Inferior parietal cortex (tissue), 1 donor: ENCODE measurements around the gene GRIN3A.

ENCODE experiments used
- DNase-seq: peaks from one replicate; pipeline ENCODE4 v3.0.0-alpha.2; 2016; ENCODE audit errors: extremely low spot score

Gene GRIN3A

DNA sequence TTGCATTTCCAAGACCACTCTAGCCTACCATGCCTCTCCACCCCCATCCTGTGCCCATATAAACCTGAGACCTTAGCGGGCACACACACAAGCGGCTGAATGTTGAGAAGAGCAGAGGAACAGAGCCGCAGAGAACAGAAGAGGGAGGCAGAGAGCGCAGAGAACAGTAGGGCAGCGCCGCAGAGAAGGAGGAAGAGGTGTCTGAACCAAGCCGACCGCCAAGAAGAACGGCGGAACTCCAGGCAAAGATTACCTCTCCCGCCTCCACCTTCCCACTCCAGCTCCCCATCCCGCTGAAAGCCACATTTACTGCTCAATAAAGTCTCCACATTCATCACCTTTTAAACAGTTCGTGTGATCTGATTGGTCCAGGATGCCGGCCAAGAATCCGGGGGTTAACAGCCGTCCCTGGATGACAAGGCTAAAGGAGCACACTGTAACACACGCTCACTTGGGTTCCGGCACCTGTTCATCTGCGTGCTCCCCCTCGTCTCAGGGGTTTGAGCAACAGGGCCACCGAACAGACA lies 33.2 kb downstream of the GRIN3A start:
- no peak for DNase-seq

DNA sequence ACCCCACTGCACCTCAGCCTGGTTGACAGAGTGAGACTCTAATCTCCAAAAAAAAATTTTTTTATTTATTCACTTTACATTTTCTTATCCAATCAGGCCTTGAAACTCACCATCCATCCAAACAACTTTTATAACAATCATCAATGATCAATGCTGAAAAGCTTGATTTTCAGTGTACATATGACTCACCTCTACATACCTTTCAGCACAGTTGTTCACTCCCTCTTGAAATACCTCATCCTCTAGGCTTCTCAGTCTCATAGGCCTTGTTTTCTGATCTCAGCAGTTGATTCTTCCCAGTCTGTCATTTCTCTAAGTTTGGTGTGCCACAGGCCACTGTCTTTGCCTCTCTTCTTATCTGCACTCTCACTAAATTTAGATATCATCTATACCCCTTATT lies 36.2 kb downstream of the GRIN3A start:
- DNase-seq, result no peak

DNA sequence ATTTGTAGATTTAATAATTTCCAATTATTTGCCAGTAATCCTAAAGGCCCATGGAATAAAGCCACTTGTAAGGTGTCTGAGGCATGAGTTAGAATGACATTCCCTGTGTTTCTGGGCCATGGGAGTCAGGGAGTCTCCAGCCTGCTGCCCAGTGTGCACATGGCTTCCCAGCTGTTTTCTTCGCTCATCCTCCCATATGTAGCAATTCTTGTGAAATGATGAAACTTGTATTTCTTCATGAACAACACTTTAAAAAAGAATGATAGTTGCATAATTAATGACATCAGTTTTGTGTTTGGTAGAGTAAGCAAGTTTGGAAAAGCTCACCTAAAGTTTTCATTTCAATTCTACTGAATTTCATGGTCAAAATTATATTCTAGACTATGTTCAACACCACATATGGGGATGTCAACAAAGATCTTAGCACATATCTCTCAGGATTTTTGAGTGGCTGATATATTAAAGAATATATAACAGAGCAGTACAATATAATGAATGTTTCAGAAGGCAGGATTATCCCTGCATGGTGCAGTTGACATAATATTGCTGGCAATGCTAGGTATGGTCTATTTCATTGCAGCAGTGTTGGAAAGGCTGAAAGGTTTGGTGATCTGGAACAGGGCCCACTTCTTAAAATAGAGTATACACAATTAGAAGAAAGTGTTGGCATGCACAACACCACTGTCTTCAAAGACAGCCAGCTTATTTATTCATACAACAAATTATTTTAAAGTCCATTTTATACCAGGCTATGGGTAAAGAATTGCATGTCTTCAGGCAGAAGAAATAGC lies 44.7 kb downstream of the GRIN3A start:
- no peak for DNase-seq

DNA sequence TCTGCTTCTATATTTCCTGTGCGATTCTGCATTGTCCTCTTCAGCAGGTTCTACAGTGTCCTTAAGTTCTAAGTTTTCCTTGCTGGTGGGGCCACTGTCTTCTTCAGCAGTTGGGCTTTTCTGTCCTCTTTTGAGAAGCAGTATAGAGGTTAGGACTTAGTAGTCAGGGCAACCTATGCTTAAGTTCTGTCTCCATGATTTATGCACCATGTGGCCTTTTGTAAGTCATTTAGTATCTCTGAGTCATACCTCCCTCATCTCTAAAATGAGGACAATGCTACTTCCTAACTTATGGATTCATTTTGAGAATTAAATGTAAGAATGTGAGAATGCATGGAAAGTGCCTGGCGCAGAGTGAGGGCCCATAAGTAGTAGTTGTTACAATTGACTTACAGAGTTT lies 46.8 kb downstream of the GRIN3A start:
- DNase-seq, result no peak

DNA sequence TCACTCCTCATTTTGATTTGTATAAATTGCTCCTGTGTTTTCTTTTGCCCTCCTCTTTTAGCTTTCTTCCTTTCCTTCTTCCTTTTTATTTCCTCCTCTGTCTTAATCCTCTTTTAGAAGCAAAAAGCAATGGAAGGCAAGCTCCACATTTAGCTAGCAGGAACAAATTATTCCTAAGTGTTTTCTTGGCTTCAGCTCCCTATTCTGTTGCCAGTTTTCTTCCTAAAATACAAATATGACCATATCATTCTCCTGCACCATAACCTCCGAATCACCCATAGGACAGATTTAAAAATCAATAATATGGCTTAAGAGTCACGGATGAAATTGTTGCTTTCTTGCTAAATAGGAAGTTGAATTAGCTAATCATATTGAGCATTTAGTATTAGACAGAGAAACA lies 49.4 kb downstream of the GRIN3A start:
- DNase-seq, result no peak

DNA sequence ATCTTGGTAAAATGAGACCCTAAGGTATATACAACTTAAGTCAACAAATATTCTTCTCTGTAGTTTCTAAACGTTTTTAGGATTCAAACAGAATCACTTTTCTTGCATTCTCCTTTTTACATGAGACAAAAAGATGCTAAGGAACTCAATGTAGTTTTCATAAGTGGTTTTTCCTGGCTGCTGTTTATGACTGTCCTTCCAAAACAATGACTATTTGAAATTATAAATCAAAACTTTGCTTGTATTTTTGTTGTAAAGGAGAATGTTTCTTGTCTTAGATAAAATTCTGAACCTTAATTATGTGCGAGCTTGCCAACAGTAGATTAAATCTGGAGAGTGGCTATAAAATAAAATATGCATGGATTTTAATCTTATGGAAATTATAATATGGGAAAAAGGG lies 53.8 kb downstream of the GRIN3A start:
- no peak for DNase-seq

DNA sequence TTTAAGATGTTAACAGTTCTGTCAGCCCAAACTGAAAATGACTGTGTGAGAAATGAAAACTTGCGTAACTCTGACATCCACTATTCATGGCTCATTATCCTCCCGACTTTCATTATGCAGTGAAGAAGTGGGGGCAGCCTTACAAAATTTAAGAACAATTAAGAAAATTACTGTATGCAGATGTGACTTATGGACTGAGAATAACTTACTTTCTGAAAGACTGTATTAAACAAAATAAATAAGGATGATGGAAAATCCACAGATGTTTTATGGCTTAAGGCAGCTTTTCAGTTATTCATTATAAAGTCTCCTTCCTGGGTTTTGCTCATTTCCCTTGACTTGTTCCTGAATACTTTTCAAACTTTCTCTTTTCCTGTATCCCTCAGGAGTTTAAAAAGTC lies 55.2 kb downstream of the GRIN3A start:
- DNase-seq, result no peak

DNA sequence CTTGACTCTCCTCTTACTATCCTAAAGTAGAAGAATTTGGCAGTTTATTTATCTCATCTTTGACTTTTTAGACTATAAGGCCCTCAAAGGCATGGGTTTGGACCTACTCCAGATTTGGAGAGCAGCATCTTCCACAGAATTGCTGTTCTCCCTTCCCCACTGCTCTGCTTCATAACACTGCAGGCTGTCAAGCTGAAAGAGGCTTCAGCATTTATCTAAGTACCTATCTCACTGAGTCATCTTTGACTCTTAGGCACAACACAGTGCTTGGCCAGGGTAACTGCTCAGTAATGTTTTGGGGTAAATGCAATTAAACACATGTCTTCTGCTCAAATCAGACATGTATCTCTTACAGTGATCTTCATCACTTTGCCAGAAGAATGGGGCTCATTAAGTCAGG lies 60.6 kb downstream of the GRIN3A start:
- no peak for DNase-seq

DNA sequence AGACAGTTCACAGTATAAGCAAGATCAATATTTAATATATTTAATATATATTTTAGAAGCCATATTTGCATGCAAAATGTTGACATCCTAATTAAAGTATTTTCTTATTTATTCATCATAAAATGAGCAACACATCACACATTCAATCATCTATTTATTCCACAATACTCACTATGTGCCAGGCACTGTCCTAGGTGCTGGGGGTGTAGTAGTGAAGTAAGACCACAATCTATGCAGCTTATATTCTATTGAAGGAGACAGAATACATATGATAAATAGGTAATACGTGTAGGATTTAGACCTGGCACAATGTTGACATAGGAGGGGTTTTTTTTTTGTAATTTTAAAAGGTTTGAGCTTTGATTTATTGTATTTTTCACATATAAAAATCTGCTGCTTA lies 63.1 kb downstream of the GRIN3A start:
- DNase-seq, result no peak

DNA sequence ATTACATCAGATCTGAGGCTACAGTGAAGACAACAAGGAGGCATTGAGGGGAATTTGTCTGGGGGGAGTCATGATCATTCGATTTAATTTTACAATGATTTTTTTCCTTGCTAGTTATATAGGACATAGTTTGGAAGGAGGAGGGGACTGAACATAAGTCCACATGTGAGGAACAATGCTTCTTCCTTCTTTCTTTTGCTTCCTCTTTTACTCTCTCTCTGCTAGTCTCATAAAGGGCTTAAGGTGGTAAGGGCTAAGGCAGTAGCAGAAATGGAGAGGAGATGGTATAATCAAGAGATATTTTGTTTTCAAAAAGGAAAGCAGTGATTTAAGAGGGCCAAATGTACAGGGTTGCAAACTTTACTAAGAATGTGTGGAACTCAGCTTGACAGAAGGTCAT lies 64.3 kb downstream of the GRIN3A start:
- no peak for DNase-seq

DNA sequence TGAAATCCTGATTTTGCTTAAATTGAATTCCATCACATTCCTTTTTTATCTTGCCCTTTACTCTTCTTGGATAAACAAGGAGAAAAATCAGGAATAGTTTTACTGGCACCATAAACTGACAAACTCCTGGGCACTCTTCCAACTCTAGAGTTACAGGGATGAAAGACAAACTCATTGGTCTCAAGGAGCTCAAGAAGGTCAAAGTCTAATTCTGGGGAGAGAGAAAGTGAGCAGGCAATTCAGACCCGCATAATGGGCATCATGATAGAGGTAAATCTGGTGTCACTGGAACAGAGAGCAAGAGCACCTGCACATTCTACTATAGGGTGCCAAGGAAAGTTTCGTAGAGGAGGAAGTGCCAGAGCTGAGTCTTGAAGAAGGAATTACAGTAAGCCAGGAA lies 64.8 kb downstream of the GRIN3A start:
- no peak for DNase-seq

DNA sequence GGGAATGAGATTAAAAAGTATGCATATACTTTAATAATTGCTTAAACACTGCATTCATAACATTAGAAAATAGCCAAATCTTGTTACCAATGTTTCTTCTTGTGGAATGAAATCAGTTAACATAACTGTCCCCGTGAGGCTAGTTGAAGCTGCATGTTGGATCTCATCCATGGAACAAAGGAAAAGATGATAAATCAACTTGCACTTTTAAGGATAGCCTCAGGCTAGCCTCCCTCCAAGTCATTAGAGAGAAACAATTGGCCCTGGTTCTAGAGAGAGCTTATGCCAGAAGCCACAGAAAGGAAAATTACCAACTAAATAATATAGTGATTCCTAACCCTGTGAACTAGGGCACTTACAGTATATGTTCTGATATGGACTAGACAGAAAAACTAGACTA lies 66.9 kb downstream of the GRIN3A start:
- DNase-seq, result no peak

DNA sequence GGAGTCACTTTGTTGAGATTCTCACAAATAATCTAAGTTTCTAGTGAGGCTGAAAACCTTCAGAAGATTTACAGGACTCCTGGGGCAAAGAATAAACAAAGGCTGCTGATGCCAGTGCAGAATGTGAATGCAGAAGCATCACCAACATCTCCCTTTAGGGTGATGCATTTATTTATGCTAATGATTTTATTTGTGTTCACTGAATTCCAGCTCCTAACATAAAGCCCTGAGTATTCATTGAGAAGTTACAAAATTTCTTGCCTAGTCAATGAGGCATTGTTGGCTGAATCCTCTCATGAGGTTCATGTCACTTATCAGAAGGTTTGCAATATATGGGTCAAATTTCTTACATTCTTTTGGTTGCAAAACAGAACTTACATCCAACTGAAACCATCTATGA lies 70.0 kb downstream of the GRIN3A start:
- DNase-seq, result no peak

DNA sequence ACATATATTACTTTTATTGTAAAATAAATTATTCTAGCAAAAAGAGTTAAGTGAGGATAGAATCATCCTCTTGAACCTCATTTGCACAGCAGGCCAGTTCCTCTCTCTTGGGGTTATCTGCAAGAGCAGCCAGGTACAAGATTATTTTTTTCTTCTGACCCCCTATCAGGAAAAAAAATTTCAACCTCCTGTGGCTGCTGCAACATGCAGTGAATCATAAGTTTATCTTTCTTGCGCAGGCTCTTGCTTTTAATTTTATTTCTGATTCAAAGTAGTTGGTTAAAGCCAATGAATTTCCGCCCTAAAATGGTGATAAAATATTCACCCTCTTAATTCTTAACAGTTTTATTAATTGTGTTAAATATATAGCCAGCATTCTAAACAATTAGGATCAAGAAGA lies 74.0 kb downstream of the GRIN3A start:
- no peak for DNase-seq

DNA sequence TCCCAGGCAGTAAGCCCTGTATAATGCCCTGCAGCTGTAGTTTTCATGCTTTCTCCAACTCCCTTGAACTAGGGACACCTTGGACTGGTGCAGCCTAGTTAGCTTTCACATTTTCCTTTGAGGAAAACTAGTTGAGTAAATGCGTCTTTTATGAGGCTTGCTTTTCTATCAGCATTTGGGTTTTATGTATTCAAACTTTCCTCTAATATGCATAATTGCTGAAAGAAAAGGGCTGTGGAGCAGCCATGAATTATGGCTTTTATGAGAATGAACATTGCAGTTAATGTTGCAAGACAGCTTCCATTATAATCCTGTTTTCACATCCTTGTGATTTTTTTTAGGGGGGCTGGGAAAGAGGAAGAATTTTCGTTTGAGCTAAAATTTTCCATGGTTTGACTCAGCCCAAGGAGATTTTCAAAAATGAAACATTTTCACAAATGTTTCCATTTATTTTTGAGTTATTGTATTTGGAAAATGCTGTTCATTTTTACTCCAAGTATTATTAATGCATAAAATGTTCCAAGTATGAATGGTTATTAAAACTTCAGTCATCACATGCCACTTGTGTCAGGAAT lies 85.8 kb downstream of the GRIN3A start:
- no peak for DNase-seq

DNA sequence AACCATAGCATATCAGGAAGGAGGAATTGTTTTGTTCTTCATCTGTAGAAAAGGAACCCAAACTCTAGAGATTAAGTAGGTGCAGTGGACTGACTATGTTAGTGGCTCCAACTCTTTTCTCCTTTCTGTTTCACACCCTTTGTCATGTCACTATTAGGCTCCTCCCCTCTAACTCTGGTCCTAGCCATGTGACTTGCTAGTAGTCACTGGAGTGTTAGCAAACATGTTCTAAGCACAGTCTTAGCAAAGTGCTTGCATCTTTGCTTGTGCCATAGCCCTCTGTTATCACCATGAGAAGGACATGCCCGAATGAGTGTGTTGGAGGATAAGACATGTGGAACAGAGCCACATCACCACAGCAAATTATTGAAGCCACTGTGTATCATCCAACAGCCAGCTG lies 88.3 kb downstream of the GRIN3A start:
- no peak for DNase-seq

DNA sequence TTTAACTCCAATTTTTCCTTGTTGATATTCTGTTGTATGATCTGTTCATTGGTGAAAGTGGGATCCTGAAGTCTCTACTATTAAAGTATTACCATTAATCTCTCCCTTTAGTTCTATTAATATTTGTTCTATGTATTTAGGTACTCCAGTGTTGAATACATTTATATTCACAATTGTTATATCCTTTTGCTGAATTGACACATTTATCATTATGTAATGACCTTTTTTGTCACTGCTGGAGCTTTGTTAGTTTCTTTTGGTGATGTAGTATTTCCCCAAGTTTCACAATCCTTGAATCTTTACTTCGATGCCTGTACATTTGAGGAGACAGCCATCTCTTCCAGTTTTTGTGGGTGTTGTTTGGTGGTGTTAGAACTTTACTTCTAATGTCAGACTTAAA lies 90.0 kb downstream of the GRIN3A start:
- DNase-seq, result no peak

DNA sequence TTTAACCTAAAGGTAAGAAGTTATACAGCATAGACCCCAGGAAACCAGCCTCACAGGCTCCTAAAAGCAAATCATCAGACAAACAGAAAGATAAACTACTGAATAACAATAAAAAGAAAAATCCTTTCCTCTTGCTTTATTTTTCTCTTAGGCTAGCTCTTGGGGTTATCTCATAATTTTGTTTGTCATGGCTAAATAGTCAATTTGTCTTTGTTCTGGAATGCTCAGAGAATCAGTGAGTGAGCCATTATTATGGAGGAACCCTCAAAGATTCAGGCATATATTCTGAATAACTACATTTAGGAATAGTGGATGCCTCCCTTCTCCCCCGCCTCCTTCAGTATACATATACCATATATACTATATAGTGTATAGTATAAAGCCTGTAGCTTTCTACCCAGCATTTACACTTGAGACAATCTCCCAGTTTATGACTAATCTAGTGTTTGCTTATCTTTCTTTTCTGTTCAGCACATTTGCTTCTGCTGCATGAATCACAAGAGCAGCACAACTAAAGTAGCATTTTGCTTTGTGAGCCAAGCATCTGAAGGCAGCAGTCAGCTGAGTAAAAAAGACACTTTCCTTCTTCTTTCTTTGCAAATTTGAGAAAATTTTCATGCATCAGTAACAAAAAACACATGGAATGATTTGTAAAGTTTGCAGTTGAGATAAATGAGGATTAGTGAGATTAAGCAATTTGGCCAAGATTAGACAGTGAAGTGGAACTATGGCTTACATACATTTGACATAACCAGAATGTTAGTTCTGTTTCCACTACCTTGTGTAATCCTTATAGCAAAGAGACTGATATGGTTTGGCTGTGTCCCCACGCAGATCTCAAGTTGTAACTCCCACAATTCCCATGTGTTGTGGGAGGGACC lies 98.4 kb downstream of the GRIN3A start:
- DNase-seq, result peak; percentile 32

DNA sequence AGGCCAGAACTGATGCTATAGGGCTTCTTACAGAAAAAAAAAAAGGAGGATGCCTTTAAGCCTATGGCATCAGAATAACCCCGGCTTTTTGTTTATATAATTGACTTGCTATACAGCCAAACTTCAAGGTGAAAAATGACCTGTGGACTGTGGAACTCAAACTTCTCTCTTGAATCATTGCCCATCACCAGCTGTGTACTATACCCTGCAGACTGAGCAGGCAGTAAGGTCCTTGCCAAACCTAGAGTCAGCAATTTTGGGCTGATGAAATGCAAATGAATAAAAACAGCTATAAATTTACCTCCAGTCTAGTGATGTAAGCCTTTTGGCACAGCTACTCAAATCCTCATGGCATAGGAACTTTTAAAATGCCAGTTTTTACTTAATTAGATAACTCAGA lies 99.1 kb downstream of the GRIN3A start:
- peak; percentile 22 for DNase-seq

DNA sequence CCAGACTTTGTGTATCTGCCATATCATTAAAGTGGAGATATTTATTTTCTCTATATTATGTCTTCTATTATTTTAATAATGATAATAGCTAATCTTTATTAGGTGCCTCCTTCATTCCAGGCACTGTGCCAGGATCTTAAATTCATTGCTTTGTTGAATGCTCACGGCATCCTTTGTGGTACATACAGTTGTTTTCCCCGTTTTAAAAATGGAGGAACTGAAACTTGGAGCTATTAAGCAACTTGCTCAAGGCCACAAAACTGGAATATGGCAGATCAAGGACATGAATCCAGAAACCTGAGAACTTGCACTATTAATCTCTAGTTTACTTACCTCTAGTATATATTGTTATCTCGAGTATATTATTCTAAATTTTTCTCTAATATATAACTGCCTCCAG lies 102.2 kb downstream of the GRIN3A start:
- DNase-seq, result no peak

DNA sequence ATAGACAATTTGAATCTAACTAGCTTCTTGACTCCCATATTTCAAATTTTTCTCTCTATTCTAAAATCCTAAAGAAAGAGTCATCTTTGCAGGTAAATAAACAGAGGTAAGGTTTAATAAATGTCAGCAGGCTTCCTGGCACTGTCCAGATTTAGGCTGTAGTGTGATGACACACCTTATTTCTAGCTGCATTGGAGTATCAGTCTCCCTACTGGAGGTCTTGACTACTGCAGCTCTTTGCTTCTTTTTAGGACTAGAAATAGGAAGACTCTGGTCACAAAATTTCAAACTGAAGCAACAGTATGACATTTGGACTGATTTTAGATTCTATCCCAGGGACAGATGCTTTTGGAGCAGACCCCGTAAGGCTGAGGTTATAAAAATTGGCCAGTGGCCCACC lies 103.0 kb downstream of the GRIN3A start:
- no peak for DNase-seq

DNA sequence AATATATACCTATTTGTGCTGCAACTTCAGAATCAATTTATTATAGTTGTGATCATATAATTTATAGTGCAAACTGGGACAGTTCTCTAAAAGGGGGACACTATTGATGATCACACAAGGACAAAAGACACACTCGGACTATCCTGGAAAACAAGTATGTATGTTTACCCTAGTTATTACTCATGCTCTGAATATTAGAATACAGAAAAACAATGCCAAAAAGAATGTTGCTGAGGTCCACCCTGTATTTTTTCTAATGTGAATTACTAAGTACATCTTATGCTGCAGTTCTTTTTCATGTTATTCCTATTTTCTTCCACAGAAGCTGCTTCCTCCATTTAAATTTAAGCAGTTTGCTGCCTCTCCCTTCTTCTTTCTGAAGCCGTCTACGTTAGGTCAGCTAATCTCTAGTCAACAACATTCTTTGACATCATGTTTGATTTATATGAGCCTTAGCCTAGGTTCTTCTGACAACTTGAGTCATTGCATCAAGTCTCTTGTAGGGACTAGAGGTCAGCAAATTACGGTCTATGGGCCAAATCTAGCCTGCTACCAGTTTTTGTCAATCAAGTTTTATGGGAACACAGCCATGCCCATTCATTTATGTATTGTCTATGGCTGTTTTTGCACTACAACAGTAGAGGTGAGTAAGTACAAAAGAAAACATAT lies 103.6 kb downstream of the GRIN3A start:
- no peak for DNase-seq
